ENCODE data around the gene ACACB.

DNA sequence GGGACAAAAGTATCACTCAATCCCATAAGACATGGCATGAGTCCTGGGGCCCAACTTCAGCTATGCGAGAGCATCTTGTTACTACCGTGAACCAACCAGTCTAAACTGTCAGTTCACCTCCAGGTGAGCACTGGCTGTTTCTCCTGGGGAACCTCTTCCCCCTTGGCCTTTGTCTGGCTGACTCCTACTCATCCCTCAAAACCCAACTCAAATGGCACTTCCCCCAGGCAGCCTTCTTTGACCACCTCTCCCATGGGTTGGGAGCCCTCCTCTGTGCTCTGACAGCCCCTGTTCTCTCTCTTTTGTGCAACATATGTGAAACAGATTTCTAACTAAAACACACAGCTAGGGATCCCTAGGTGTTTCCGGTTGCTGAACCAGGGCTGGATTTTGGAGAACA, 155.0 kb downstream of the ACACB start:
- TF ChIP-seq, protein P1, sequence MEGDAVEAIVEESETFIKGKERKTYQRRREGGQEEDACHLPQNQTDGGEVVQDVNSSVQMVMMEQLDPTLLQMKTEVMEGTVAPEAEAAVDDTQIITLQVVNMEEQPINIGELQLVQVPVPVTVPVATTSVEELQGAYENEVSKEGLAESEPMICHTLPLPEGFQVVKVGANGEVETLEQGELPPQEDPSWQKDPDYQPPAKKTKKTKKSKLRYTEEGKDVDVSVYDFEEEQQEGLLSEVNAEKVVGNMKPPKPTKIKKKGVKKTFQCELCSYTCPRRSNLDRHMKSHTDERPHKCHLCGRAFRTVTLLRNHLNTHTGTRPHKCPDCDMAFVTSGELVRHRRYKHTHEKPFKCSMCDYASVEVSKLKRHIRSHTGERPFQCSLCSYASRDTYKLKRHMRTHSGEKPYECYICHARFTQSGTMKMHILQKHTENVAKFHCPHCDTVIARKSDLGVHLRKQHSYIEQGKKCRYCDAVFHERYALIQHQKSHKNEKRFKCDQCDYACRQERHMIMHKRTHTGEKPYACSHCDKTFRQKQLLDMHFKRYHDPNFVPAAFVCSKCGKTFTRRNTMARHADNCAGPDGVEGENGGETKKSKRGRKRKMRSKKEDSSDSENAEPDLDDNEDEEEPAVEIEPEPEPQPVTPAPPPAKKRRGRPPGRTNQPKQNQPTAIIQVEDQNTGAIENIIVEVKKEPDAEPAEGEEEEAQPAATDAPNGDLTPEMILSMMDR (IDR thresholded peaks at IDR 0.05) = no peak
- no peak for TF ChIP-seq POLR2A (IDR thresholded peaks at IDR 0.05)
